Transverse colon (tissue), 4 donors: ENCODE results near the gene GRB7.

Source experiments
- CTCF ChIP-seq, 5 experiments: fragments of 200-600 bp in 3 of 5; fragments of 450-650 bp in 2 of 5; sonication (generic) in 3 of 5; IDR thresholded peaks; 1 replicate in 2 of 5; 2 replicates in 3 of 5; pipeline ENCODE4 v1.5.1; 2016 to 2017; ENCODE audit warnings: antibody characterized with exemption in 5 of 5, inconsistent platforms in 3 of 5, mild to moderate bottlenecking in 2 of 5, moderate library complexity in 1 of 5
- EP300 ChIP-seq: sonication (generic); formaldehyde crosslinking; IDR thresholded peaks from one replicate; pipeline ENCODE4 v1.6.1; 2017; ENCODE audit warnings: antibody characterized with exemption, low read depth
- POLR2A ChIP-seq: fragments of 450-650 bp; IDR thresholded peaks from one replicate; pipeline ENCODE4 v1.6.1; 2016; ENCODE audit warnings: antibody characterized with exemption, mild to moderate bottlenecking, moderate library complexity
- POLR2AphosphoS5 ChIP-seq, 3 donors: sonication (generic); formaldehyde crosslinking; IDR thresholded peaks; one replicate each; pipeline ENCODE4 v1.6.1; 2016; ENCODE audit warnings: antibody characterized with exemption in 3 of 3

GRCh38 chr17:39772987-39773934 lies 35.5 kb downstream of the GRB7 start:
- TF ChIP-seq POLR2A (no peak), POLR2AphosphoS5 (IDR thresholded peaks at IDR 0.05) (no peak), CTCF (IDR thresholded peaks at IDR 0.05) (no peak), EP300 (no peak)
